Endothelial cell of umbilical vein (primary cell): ENCODE measurements around the gene ASB10. TPM values are rescaled to one million over a fixed set of nuclear protein-coding genes. Genes with fewer than 3 reads are reported as not detected.

Source experiments
- BruUV-seq: library from RNA; stranded (reverse); fragments of 400-500 nt; replicated peaks from 2 replicates; lab custom pipeline; 2021; lab: Mats Ljungman, UMichigan
- CTCF ChIA-PET: fragments of 300-600, 350-600 bp; sonication (Branson Sonifier 250); formaldehyde crosslinking; loops from one replicate; lab custom pipeline; 2021; ENCODE audit warnings: antibody characterized with exemption, inconsistent platforms; lab: Charles Lee
- POLR2A ChIA-PET: fragments of 300-600, 350-600 bp; sonication (Branson Sonifier 250); formaldehyde crosslinking; loops from one replicate; lab custom pipeline; 2021; ENCODE audit warnings: antibody characterized with exemption, inconsistent platforms; lab: Charles Lee
- DNase-seq: peaks from one replicate; pipeline ENCODE4 v3.0.0-alpha.2; 2011; ENCODE audit warnings: low read depth, low spot score
- FAIRE-seq: peaks from 2 replicates; lab custom pipeline; 2011; peaks lifted over from hg19 to GRCh38; lab: Jason Lieb, UNC
- H2AFZ ChIP-seq: 2 replicates; pipeline ENCODE4 v1.6.0; 2012; ENCODE audit warnings: low read depth, low read length, control low read depth, inconsistent platforms
- H3K27ac ChIP-seq: 2 replicates; pipeline ENCODE4 v1.5.1; 2011; ENCODE audit warnings: low read depth, mild to moderate bottlenecking, control low read depth, low read length, moderate library complexity; ENCODE audit not compliant: insufficient read depth
- H3K27me3 ChIP-seq, 2 experiments: 2 replicates each; pipeline versions ENCODE4 v1.6.0 to v1.6.1; 2011; ENCODE audit warnings: low read length in 2 of 2, mixed read lengths in 1 of 2; ENCODE audit not compliant: control insufficient read depth in 2 of 2, insufficient read depth in 2 of 2
- H3K36me3 ChIP-seq, 2 experiments: 2 replicates in 1 of 2; 3 replicates in 1 of 2; pipeline ENCODE4 v1.5.1; 2011; ENCODE audit warnings: low read length in 2 of 2, mild to moderate bottlenecking in 1 of 2, moderate library complexity in 1 of 2; ENCODE audit not compliant: control insufficient read depth in 2 of 2, insufficient read depth in 2 of 2; ENCODE audit errors: extremely low read depth in 1 of 2
- H3K4me1 ChIP-seq: 3 replicates; pipeline ENCODE4 v1.5.1; 2011; ENCODE audit warnings: mild to moderate bottlenecking, low read length; ENCODE audit not compliant: control insufficient read depth, insufficient read depth; ENCODE audit errors: extremely low read depth
- H3K4me2 ChIP-seq: 2 replicates; pipeline ENCODE4 v1.6.1; 2011; ENCODE audit warnings: low read length, control low read depth, mixed read lengths; ENCODE audit not compliant: insufficient read depth
- H3K4me3 ChIP-seq, 3 experiments: fragments of 200-600 bp in 1 of 3; sonication (generic), shearing (Covaris generic) in 1 of 3; replicated peaks in 1 of 3; 2 replicates each; pipeline ENCODE4 v1.5.1; 2011 to 2016; ENCODE audit warnings: control low read depth in 3 of 3, low read length in 3 of 3, mild to moderate bottlenecking in 2 of 3, inconsistent platforms in 1 of 3, low read depth in 1 of 3, moderate library complexity in 1 of 3; ENCODE audit not compliant: insufficient read depth in 1 of 3
- H3K79me2 ChIP-seq: 2 replicates; pipeline ENCODE4 v1.6.0; 2012; ENCODE audit warnings: low read length, inconsistent platforms; ENCODE audit not compliant: control insufficient read depth, insufficient read depth
- H3K9ac ChIP-seq: replicated peaks from 2 replicates; pipeline ENCODE3; 2011; ENCODE audit warnings: low read length, control low read depth; ENCODE audit not compliant: insufficient read depth; ENCODE audit errors: extremely low read depth
- H3K9me1 ChIP-seq: replicated peaks from 3 replicates; pipeline ENCODE4 v1.6.0; 2011; ENCODE audit warnings: mild to moderate bottlenecking, low read length; ENCODE audit not compliant: control insufficient read depth, insufficient read depth; ENCODE audit errors: extremely low read depth
- H3K9me3 ChIP-seq: replicated peaks from 2 replicates; pipeline ENCODE4 v1.5.1; 2012; ENCODE audit warnings: low read length, inconsistent platforms; ENCODE audit not compliant: control insufficient read depth, insufficient read depth
- H4K20me1 ChIP-seq: replicated peaks from 2 replicates; pipeline ENCODE3; 2011; ENCODE audit warnings: mild to moderate bottlenecking, low read length; ENCODE audit not compliant: control insufficient read depth, insufficient read depth; ENCODE audit errors: extremely low read depth
- CTCF ChIP-seq, 2 donors: IDR thresholded peaks; 1 replicate in 1 of 2; 2 replicates in 1 of 2; pipeline ENCODE4 v1.5.1; 2011; ENCODE audit warnings: low read length in 2 of 2, mild to moderate bottlenecking in 2 of 2, moderate library complexity in 2 of 2, control low read depth in 1 of 2, inconsistent platforms in 1 of 2, low read depth in 1 of 2; ENCODE audit not compliant: insufficient read depth in 1 of 2; ENCODE audit errors: extremely low read depth in 1 of 2
- EZH2 ChIP-seq: IDR thresholded peaks from 2 replicates; pipeline ENCODE4 v1.6.1; 2012; ENCODE audit warnings: borderline replicate concordance, low read depth, mild to moderate bottlenecking, moderate library complexity, low read length, inconsistent platforms; ENCODE audit not compliant: severe bottlenecking
- FOS ChIP-seq: IDR thresholded peaks from 2 replicates; pipeline ENCODE4 v1.6.1; 2011; ENCODE audit warnings: mild to moderate bottlenecking, low read length, moderate library complexity, borderline replicate concordance; ENCODE audit not compliant: insufficient read depth
- GATA2 ChIP-seq: IDR thresholded peaks from 2 replicates; pipeline ENCODE4 v1.7.0; 2011; ENCODE audit warnings: low read depth, mild to moderate bottlenecking, moderate library complexity, mixed read lengths, low read length; ENCODE audit not compliant: insufficient read length, insufficient read depth
- JUN ChIP-seq: IDR thresholded peaks from 2 replicates; pipeline ENCODE4 v1.6.1; 2011; ENCODE audit warnings: borderline replicate concordance, low read depth; ENCODE audit not compliant: insufficient read length, insufficient read depth
- MAX ChIP-seq: IDR thresholded peaks from 2 replicates; pipeline ENCODE4 v1.6.1; 2011; ENCODE audit not compliant: insufficient read depth, insufficient read length
- MYC ChIP-seq: IDR thresholded peaks from one replicate; pipeline ENCODE4 v1.6.1; 2011; ENCODE audit warnings: mild to moderate bottlenecking, low read depth, low read length
- POLR2A ChIP-seq: IDR thresholded peaks from 2 replicates; pipeline ENCODE4 v1.6.1; 2012; ENCODE audit warnings: low read depth, mild to moderate bottlenecking, control low read depth, low read length
- POLR2AphosphoS5 ChIP-seq: IDR thresholded peaks from 2 replicates; pipeline ENCODE4 v1.6.1; 2012; ENCODE audit warnings: low read depth, mild to moderate bottlenecking, control low read depth, low read length, moderate library complexity; ENCODE audit not compliant: insufficient read depth
- dilution Hi-C: fragments of 300-500 bp; cut with MboI; formaldehyde crosslinking; loops from one replicate; pipeline ENCODE4 v1.15.0; 2019; ENCODE audit warnings: low sequenced_read_pairs; ENCODE audit not compliant: extremely low pct_ligation_motif_present
- intact Hi-C: fragments of 100-400 bp; cut with micrococcal nuclease; formaldehyde crosslinking; loops from one replicate; pipeline ENCODE4 v1.10.0; 2022
- polyA plus RNA-seq, 4 experiments: library from polyadenylated mRNA; depleted of rRNA in 3 of 4; stranded (reverse) in 3 of 4; unstranded in 1 of 4; fragments of >200 nt; gene quantifications; 2 replicates each; pipeline versions ENCODE4 v1.2.1 to v1.2.3, GENCODE V29; 2011 to 2012; ENCODE audit warnings: missing spikeins in 1 of 4
- total RNA-seq: library from RNA; stranded (reverse); gene quantifications from 2 replicates; pipeline ENCODE4 v1.2.3, GENCODE V29; 2021

Gene ASB10
- total and polyA plus RNA-seq, 2 donors (not counting 3 experiments of a cell fraction or from before 2014, with no cell fraction given): not detected

GRCh38 chr7:151141311-151141854 lies 45.7 kb downstream of the ASB10 start:
- intact Hi-C loops (no loop called here), dilution Hi-C loops (no loop called here)
- peaks cover 5 to 58% of the 10 kb centered on the region in 2 experiments for H3K36me3 ChIP-seq
- no TSS peak for BruUV-seq
- no peaks in the 10 kb centered on the region for H3K9me1 ChIP-seq
- no peaks in the 10 kb centered on the region for H3K4me1 ChIP-seq
- TF ChIP-seq MYC (no peak), CTCF (IDR thresholded peaks at IDR 0.05; ENCODE audit: extremely low read depth in 1 of 2, insufficient read depth in 1 of 2, low read depth in 1 of 2, low read length in 2 of 2) (no peak)
- no peaks in the 10 kb centered on the region for H3K79me2 ChIP-seq
- FAIRE-seq: no peak
- DNase-seq: no peak
- no peak overlapping the region for H3K9ac ChIP-seq
- H3K4me2 ChIP-seq: no peak overlapping the region
- ChIA-PET CTCF (interaction anchor here (0.9 to 3.0 kb wide), 2 partner anchors 18 to 38 kb away, joined by 3 to 14 read pairs; no protein-coding TSS in a partner anchor), POLR2A (no interaction called here)
- H4K20me1 ChIP-seq: no peaks in the 10 kb centered on the region
- no peak overlapping the region for H2AFZ ChIP-seq
- no peak overlapping the region for H3K4me3 ChIP-seq
- H3K27ac ChIP-seq: no peak overlapping the region
- no peaks in the 10 kb centered on the region for H3K27me3 ChIP-seq
- H3K9me3 ChIP-seq: no peaks in the 10 kb centered on the region

GRCh38 chr7:151140826-151141225 lies 46.2 kb downstream of the ASB10 start:
- Histone ChIP-seq H4K20me1 (no peaks in the 10 kb centered on the region), H3K79me2 (no peaks in the 10 kb centered on the region), H3K9me1 (no peaks in the 10 kb centered on the region), H3K36me3 (peaks cover 5 to 63% of the 10 kb centered on the region in 2 experiments), H2AFZ (no peak overlapping the region), H3K9ac (no peak overlapping the region), H3K27ac (no peak overlapping the region), H3K9me3 (no peaks in the 10 kb centered on the region), H3K4me1 (no peaks in the 10 kb centered on the region), H3K27me3 (no peaks in the 10 kb centered on the region), H3K4me2 (no peak overlapping the region), H3K4me3 (no peak overlapping the region)
- CTCF ChIA-PET: interaction anchor here (0.9 to 3.0 kb wide), 2 partner anchors 17 to 38 kb away, joined by 3 to 14 read pairs; no protein-coding TSS in a partner anchor
- FAIRE-seq (no peak), DNase-seq (no peak)
- no TSS peak for BruUV-seq
- TF ChIP-seq CTCF (IDR thresholded peaks at IDR 0.05; ENCODE audit: extremely low read depth in 1 of 2, insufficient read depth in 1 of 2, low read depth in 1 of 2, low read length in 2 of 2): no peak
- no peak for TF ChIP-seq GATA2
- TF ChIP-seq POLR2A: no peak
- TF ChIP-seq MAX: no peak
- TF ChIP-seq MYC: no peak
- no peak for TF ChIP-seq POLR2AphosphoS5
- no peak for TF ChIP-seq JUN
- no peak for TF ChIP-seq FOS
- no peak for TF ChIP-seq EZH2
- intact Hi-C loops: no loop called here
- POLR2A ChIA-PET: no interaction called here
- dilution Hi-C loops: no loop called here
